D341Med (cell line): ENCODE measurements around the gene PLCD1.
"Not testable (repeated sequence)": the region's sequence is repeated elsewhere in the genome, so short reads cannot be mapped to it uniquely, and the experiment has no call there.

ENCODE experiments used
- DNase-seq: peaks from one replicate; pipeline ENCODE4 v3.0.0; 2012; ENCODE audit warnings: low spot score

PLCD1 gene

DNA sequence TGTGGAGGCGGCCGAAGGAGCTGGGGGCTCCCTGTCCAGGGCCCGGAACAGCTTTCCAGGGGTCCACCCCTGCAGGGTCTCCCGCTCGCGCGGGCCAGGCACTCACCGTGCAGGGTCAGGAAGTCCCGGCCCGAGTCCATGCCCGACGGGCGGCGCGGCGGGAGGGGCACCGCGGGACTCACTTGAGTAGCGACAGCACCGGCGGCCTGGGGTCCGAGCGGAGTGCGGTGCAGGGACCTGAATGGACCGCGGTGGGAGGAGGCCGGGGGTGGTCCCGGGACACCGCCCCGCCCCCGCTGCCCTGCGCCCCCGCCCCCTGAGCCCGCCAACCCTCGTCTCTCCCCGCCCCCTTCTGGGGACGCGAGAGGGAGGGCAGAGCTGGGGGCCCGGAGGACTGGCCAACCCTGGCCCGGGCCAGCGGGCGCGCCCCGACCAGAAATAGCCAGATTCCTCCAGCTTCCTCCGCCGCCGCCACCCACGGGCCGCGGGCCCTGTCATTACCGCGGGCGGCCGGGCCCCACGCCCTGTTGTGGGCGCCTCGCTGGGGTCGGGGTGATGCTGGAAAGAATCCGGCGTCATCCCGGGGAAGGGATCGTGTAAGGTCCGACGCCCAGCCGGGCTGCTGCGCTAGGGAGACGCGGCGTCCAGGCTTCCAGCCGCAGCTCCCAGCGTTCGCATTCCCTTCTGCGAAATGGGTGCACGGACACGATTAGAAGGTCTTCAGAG lies at the start of gene PLCD1:
Gene PLCD1 (minus strand): TSS at position 243 of the 726 bp plus-strand sequence. CDS start 103 bp downstream, at position 140.
- DNase-seq, result peak; percentile 63

DNA sequence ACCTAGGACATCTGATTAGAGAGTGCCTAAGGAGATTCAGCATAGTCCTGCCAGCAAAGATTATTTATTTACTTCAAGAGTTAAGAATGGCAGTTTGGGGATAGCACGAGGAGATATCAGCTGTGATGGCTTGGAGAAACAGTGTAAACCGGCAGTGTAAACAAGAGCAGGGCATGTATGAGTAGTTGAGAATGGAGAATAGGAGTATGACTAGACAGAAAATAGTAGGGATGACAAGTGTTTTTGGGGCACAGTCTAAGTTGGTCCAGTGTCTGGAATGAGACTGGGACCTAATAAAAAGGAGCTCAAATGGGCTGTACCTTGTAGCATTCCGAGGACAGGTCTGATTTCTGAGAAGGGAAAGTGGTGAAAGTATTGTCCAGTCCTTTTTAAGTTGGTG lies 47.6 kb upstream of the PLCD1 start:
- DNase-seq, result not testable (repeated sequence)

DNA sequence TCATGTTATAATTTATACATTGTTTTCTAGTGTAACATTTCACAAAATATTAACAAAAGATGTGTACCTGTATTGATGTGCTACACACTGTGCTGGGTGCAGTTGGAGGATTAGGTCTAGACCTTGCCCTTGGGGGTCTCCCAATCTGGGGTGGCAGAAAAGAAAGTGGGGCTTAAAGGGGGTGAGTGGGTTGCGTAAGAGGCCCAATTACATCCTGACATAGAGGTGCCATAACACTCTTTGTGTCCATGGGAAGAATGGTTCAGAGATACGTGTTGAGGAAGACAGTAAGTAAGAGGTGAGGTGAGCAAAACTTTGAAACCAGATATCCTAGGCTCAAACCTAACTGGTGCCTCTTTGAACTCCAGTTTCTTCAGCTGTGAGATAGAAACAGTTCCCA lies 40.6 kb upstream of the PLCD1 start:
- no peak for DNase-seq

DNA sequence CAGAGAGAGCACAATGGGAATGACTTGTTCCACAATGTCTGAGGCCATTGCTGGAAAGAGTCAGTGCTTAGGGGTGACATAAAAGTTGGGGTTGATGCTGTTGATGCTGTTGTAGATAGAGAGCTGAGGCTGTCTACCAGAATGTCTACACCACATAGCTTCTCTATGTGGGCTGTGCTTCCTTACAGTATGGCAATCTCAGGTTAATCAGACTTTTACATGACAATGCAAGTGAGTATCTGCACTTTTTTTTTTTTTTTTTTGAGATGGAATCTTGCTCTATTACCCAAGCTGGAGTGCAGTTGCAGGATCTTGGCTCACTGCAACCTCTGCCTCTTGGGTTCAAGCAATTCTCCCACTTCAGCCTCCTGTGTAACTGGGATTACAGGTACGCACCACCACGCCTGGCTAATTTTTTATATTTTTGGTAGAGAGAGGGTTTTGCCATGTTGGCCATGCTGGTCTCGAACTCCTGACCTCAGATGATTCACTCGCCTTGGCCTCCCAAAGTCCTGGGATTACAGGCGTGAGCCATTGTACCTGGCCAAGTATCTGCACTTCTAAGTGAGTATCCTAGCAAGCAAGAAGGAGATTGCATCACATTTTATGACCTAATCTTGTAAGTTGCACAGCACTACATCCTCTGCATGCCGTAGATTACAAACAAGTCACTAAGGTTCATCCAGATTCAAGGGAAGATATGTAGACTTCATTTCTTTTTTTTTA lies 38.2 kb upstream of the PLCD1 start:
- DNase-seq, result no peak

DNA sequence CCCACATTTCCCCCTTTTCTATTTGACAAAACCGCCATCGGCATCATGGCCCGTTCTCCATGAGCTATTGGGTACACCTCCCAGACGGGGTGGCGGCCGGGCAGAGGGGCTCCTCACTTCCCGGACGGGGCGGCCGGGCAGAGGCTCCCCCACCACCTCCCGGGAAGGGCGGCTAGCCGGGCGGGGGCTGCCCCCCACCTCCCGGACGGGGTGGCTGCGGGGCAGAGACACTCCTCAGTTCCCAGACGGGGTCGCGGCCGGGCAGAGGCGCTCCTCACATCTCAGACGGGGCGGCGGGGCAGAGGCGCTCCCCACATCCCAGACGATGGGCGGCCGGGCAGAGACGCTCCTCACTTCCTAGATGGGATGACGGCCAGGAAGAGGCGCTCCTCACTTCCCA lies 35.0 kb upstream of the PLCD1 start:
- DNase-seq, result not testable (repeated sequence)

DNA sequence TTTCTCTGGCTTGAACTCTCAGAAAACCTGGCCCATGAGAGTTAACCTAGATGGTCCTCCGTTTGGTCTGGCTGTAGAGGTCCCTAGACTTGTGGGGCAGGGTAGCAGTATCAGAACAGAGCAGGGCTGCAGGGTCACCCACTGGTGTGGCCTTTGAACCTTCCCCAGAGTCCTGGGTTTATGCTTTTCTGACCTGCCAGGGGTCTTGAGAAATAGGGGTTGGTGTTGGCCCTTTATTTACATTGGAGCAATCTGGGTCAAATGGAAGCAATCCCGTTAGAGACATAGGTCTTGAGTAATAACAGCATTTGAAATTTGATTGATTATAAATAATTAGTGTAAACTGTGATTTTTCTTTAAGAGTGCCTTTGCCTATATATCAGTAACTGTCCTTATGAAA lies 33.4 kb upstream of the PLCD1 start:
- DNase-seq, result no peak

DNA sequence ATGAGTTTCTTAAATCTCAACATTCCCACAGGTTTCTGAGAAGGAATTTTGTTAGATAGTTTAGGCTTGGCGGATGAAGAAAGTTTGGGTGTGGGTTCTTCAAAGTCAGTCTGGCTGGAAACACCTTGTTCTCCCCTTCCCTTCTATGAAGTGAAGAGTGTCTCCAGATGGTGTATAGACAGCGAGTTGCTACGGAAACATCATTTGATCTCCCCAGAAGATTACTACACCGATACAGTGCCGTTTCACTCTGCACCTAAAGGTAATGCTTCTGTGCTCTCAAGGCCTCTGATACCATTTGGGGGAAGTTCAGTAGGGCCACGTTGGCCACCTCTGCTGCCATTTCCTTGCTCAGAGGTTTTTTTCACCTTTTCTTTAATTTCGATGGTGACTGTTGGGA lies 30.1 kb upstream of the PLCD1 start:
- DNase-seq, result no peak

DNA sequence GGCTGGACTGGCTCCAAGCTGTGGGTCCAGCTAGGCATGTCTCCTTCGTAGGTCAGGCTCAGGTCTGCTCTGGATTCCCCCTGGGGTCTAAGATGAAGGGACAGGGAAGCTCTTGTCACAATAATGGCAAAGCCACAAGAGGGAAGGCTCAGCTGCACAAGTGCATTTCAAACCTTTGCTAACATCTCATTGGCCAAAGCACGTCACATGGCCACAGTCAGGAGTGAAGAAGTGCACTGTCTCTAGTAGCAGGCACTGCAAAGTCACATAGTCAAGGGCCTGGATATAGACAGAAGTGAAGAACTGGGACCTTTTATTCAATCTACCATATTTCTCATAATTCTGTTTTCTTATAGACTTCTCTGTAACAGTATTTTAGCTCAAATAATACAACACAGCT lies 29.7 kb upstream of the PLCD1 start:
- DNase-seq, result no peak

DNA sequence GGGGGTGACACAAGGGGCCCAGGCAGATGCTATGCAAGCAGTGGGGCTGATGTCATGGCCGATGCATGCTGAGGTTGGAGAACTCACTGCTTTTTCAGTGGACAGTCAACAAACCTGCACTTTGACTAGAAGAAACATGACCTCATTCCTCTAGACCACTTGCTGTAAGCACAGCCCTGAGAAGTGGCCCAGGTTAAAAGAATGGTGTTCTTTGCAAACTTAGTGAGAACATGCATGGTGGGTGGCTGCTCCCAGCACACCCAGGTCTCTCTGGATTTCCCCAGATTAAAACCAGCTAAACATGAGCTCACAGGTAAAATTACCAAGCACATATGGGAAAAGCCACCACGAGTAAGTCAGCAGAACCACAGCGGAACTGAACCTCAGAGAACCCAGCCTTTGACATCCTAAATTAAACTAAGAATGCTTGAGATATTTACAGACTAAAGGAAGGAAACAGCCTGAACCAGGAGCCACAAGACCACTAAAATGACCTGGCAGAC lies 25.1 kb upstream of the PLCD1 start:
- DNase-seq, result no peak

DNA sequence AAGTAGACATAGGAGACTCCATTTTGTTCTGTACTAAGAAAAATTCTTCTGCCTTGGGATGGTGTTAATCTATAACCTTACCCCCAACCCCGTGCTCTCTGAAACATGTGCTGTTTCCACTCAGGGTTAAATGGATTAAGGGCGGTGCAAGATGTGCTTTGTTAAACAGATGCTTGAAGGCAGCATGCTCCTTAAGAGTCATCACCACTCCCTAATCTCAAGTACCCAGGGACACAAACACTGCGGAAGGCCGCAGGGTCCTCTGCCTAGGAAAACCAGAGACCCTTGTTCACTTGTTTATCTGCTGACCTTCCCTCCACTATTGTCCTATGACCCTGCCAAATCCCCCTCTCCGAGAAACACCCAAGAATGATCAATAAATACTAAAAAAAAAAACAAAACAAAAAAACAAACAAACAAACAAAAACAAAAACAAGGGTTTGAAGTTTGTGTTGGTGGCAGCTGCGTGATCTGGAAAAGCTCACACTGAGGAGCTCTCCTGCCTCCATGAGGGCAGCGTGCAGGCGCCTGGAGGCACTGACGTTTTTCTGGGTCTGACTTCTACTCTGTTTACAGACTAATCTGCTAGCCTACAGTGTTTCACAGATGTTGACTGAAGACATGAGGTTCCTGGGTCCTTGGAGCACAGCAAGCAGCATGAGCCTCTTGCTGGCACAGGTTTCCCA lies 24.5 kb upstream of the PLCD1 start:
- not testable (repeated sequence) for DNase-seq

DNA sequence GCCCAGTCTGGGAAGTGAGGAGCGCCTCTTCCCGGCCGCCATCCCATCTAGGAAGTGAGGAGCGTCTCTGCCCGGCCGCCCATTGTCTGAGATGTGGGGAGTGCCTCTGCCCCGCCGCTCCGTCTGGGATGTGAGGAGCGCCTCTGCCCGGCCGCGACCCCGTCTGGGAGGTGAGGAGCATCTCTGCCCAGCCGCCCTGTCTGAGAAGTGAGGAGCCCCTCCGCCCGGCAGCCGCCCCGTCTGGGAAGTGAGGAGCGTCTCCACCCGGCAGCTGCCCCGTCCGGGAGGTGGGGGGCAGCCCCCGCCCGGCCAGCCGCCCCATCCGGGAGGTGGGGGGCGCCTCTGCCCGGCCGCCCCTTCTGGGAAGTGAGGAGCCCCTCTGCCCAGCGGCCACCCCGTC lies 23.8 kb upstream of the PLCD1 start:
- not testable (repeated sequence) for DNase-seq

DNA sequence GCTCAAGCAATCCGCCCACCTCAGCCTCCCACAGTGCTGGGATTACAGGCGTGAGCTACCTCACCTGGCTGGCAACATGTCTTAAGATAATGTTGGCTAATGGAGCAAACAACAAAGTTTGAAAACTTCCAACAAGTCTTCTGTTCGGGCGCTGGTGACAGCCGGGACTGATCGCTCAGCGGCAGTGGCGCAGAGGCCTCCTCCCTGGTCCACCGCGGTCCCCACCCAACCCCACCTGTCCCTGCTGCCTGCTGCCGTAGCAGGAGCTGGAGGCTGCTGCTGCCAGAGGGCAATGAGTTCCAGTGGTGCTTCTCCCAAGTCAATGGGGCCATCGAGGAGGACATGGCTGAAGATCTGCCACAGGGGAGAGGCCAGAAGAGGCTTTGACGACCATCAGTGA lies 21.7 kb upstream of the PLCD1 start:
- no peak for DNase-seq

DNA sequence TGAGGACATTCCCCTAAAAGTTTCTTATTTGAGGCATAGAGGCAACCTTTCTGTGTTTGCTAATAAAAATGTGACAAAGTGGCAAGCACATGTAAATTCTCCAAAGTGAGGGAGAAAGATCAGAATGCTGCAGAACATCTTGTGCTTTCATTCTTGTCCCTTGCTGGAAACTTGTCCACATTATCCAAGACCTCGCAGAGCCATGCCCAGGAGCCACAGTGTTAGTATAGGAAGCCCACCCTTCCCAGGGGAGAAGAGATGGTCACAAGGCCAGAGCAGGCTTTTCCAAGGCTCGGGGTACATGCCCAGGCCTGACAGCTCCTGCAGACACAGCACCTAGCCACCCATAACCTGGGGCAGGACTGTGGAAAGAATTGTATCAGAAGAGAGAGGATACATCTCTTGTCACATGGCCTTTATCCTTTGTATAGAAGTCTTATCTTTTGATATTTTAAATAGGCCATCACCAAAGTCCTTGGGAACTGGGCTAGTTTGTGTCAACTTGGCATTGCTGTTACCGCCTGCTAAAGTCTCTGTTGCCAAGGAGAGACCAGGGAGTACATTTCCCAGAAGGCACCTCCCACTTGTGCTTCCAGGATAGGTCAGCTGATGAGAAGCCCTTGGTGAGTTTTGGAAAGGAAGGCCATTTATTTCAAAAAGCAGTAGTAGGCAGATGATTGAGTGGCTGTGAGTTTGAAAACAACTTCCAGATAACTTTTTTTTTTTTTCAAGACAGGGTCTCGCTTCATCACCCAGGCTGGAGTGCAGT lies 20.1 kb upstream of the PLCD1 start:
- DNase-seq, result no peak

DNA sequence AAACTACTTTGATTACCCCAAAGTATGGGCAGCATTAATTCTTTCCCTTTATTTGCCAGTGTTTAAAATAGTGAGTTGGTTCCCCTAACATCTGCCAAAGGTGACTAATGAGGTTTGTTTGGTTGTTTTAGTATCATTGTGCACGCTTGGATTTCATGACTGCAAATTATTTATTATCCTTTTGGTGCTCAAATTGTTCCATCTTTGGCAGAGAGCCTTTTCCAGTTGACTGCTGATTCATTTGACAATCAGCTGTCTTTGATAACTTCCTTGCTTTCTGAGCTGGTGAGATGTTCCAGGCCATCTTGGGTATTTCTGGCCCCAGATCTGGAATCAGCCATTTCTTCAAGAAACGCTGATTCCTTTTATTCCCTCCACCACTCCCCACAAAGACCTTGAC lies 18.5 kb upstream of the PLCD1 start:
- no peak for DNase-seq

DNA sequence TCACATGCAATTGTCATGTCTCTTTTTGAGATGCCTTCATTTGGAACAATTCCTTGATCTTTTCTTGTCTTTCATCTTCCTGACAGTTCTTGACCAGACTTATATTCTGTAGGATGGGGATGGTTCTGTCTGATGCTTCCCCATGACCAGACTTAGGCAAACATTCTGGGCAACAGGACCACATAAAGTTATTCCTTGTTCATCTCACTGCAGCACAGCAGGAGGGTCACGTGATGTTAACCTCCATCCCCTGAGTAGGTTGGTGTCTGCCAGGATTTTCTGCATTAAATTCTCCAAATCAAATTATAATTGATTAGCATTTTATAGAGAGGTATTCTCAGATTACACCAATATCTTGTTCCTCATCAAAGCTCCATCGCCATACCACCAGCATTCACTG lies 17.4 kb upstream of the PLCD1 start:
- DNase-seq, result no peak

DNA sequence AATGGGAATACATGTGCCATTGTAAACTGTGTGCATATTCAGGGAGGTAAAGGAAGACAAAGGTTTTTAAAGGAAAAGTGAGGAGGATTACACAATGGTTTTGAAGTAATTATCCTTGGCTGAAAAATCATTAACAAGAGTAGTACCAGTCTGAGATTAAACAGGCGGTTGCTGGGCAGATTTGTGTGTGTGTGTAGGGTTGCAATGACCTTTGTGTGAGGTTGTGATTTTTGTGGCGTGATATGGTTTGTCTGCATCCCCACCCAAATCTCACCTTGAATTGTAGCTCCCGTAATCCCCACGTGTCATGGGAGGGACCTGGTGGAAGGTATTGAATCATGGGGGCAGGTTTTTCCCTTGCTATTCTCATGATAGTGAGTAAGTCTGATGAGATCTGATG lies 16.6 kb upstream of the PLCD1 start:
- no peak for DNase-seq

DNA sequence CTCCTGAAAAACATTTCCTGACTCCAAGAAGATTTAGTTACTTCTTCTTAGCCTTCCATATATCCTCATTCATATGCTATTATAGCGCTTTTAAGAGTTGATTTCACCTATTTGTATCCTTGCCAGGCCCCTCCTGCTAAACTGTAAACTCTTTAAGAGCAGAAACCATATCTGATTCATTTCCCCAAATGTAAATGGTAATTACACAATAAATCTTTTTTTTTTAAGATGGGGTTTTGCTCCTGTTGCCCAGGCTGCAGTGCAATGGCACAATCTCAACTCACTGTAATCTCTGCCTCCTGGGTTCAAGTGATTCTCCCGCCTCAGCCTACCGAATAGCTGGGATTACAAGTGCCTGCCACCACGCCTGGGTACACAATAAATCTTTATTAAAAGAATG lies 14.0 kb upstream of the PLCD1 start:
- no peak for DNase-seq

DNA sequence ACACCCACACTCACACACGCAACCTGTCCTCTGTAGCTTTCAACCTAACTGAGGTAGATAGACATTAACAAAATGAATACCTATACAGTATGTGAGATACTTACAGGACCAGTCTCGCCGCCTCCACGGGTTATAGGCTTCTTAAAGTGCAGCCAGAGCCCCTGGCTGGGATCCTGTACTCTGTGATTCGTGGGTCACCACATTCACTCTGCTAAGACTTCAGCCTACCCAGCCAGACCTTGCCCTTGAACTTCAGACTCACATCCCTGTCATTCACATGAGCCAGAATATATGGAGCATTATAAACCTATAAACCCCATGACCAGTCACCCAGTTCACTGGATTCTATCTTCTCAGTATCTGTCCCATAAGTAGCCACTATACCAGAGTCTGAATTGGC lies 11.0 kb upstream of the PLCD1 start:
- no peak for DNase-seq

DNA sequence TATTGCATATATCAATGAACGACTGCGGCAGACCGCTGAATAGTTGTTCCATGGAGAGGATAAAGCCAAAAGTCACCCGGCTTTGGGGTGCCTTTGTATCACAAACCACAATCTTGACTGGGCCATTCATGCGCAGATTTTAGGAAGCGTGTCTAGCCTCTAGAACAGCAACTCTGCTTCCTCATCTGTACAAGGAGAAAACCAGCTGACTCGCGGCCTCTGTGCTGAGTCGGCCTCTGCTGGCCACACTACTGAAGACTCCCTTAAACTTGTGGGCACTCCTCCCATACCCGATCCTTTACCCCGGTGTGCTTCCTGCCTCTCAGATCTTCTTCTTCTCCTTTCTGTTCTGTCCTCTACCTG lies 10.4 kb upstream of the PLCD1 start:
- no peak for DNase-seq

DNA sequence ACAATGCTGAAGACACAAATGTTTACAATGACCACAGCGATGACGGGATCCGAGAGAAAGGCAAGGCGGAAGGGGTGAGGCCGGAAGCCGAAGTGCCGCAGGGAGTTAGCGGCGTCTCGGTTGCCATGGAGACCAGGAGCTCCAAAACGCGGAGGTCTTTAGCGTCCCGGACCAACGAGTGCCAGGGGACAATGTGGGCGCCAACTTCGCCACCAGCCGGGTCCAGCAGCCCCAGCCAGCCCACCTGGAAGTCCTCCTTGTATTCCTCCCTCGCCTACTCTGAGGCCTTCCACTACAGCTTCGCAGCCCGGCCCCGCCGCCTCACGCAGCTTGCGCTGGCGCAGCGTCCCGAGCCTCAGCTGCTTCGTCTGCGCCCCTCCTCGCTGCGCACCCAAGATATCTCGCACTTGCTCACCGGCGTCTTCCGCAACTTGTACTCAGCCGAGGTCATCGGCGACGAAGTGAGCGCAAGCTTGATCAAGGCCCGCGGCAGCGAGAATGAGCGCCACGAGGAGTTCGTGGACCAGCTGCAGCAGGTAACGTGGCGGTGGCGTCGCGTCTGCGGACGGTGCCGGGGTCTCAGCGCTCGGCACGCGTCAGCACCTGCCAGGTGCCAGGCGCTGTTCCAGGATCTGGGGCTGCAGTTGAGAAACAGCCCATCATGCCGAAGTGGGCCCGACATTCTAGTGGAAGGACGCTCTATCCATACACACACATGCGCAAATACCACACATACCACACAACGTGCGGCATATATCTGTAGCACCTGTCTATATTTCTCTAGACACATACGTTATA lies 9.9 kb upstream of the PLCD1 start, which contains the start of gene DLEC1:
Gene DLEC1 (plus strand): TSS at position 108 of the 798 bp plus-strand sequence. CDS start 18 bp downstream, at position 126.
- DNase-seq, result no peak

DNA sequence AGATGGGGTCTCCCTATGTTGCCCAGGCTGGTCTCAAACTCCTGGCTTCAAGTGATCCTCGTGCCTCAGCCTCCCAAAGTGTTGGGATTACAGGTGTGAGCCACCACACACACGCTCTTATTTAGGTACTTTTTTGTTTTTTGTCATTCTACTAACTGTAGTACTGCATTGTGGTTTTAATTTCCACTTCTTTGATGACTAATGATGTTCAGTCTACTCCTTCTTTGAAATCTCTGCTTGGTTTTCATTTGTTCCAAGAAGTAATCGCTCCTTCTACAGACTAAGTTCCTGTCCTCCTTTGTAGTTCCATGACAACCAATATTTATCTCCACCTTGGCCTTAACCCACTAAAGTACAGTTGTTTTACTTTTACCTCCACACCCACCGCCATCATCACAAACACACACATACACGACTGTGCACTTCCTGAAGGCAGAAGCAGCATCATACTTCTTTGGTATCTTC lies 9.0 kb upstream of the PLCD1 start:
- DNase-seq, result no peak
